Keratinocyte (primary cell): Measurements from ENCODE around the gene FHAD1. TPM values are rescaled to one million over a fixed set of nuclear protein-coding genes. Genes with fewer than 3 reads are reported as not detected.
"Not testable (repeated sequence)": the region's sequence is repeated elsewhere in the genome, so short reads cannot be mapped to it uniquely, and the experiment has no call there.

ENCODE experiments used
- DNase-seq: peaks from one replicate; pipeline ENCODE4 v3.0.0-alpha.2; 2011; ENCODE audit warnings: low read depth, missing footprints, low spot score
- FAIRE-seq: peaks from 2 replicates; lab custom pipeline; 2011; peaks lifted over from hg19 to GRCh38; lab: Jason Lieb, UNC
- H2AFZ ChIP-seq: 2 replicates; pipeline ENCODE4 v1.6.0; 2012; ENCODE audit warnings: low read length, control low read depth, inconsistent platforms; ENCODE audit not compliant: control insufficient read depth
- H3K27ac ChIP-seq: 2 replicates; pipeline ENCODE4 v1.5.1; 2011; ENCODE audit warnings: low read length; ENCODE audit not compliant: control insufficient read depth, insufficient read depth
- H3K27me3 ChIP-seq: 3 replicates; pipeline ENCODE4 v1.6.0; 2011; ENCODE audit warnings: low read length; ENCODE audit not compliant: control insufficient read depth, insufficient read depth; ENCODE audit errors: extremely low read depth
- H3K36me3 ChIP-seq, 2 experiments: 2 replicates in 1 of 2; 3 replicates in 1 of 2; pipeline ENCODE4 v1.5.1; 2011; ENCODE audit warnings: low read length in 2 of 2, mild to moderate bottlenecking in 1 of 2; ENCODE audit not compliant: control insufficient read depth in 2 of 2, insufficient read depth in 2 of 2; ENCODE audit errors: extremely low read depth in 1 of 2
- H3K4me1 ChIP-seq: 3 replicates; pipeline ENCODE4 v1.5.1; 2011; ENCODE audit warnings: low read length; ENCODE audit not compliant: control insufficient read depth, insufficient read depth; ENCODE audit errors: extremely low read depth
- H3K4me2 ChIP-seq: 3 replicates; pipeline ENCODE4 v1.6.0; 2011; ENCODE audit warnings: low read depth, low read length; ENCODE audit not compliant: control insufficient read depth, insufficient read depth; ENCODE audit errors: extremely low read depth
- H3K4me3 ChIP-seq, 3 experiments: fragments of 200-600 bp in 1 of 3; sonication (generic) in 1 of 3; 2 replicates in 2 of 3; 3 replicates in 1 of 3; pipeline ENCODE4 v1.5.1; 2011 to 2016; ENCODE audit warnings: low read length in 3 of 3, mild to moderate bottlenecking in 3 of 3, control low read depth in 2 of 3, inconsistent platforms in 1 of 3, low read depth in 1 of 3, mixed read lengths in 1 of 3, mixed run types in 1 of 3, moderate library complexity in 1 of 3; ENCODE audit not compliant: control insufficient read depth in 2 of 3, insufficient read depth in 2 of 3; ENCODE audit errors: extremely low read depth in 1 of 3
- H3K79me2 ChIP-seq: 2 replicates; pipeline ENCODE4 v1.6.0; 2012; ENCODE audit warnings: low read length; ENCODE audit not compliant: control insufficient read depth, insufficient read depth
- H3K9ac ChIP-seq: 3 replicates; pipeline ENCODE4 v1.6.0; 2011; ENCODE audit warnings: low read length; ENCODE audit not compliant: control insufficient read depth, insufficient read depth; ENCODE audit errors: extremely low read depth
- H3K9me1 ChIP-seq: 3 replicates; pipeline ENCODE4 v1.6.0; 2011; ENCODE audit warnings: low read length; ENCODE audit not compliant: control insufficient read depth, insufficient read depth; ENCODE audit errors: extremely low read depth
- H3K9me3 ChIP-seq: 2 replicates; pipeline ENCODE4 v1.5.1; 2012; ENCODE audit warnings: low read depth, low read length; ENCODE audit not compliant: control insufficient read depth
- H4K20me1 ChIP-seq: 3 replicates; pipeline ENCODE4 v1.6.0; 2011; ENCODE audit warnings: low read length; ENCODE audit not compliant: control insufficient read depth, insufficient read depth; ENCODE audit errors: extremely low read depth
- CTCF ChIP-seq, 3 experiments: IDR thresholded peaks in 1 of 3; conservative IDR thresholded peaks in 1 of 3; optimal IDR thresholded peaks in 1 of 3; 2 replicates in 2 of 3; 3 replicates in 1 of 3; pipeline versions ENCODE3 to v1.5.1; 2011; ENCODE audit warnings: low read length in 3 of 3, mild to moderate bottlenecking in 3 of 3, moderate library complexity in 2 of 3, control low read depth in 1 of 3, inconsistent platforms in 1 of 3; ENCODE audit not compliant: insufficient read depth in 2 of 3; ENCODE audit errors: extremely low read depth in 1 of 3
- EZH2 ChIP-seq: IDR thresholded peaks from one replicate; pipeline ENCODE4 v1.6.1; 2012; ENCODE audit warnings: inconsistent platforms, mild to moderate bottlenecking, low read length, moderate library complexity
- dilution Hi-C: fragments of 300-500 bp; cut with MboI; formaldehyde crosslinking; loops from one replicate; pipeline ENCODE4 v1.7.0; 2020; ENCODE audit warnings: low sequenced_read_pairs; ENCODE audit not compliant: extremely low pct_ligation_motif_present
- polyA plus RNA-seq, 5 experiments: library from polyadenylated mRNA; depleted of rRNA in 3 of 5; stranded (reverse) in 3 of 5; stranded (forward) in 1 of 5; unstranded in 1 of 5; fragments of >200 nt; gene quantifications; 1 replicate in 1 of 5; 2 replicates in 3 of 5; 3 replicates in 1 of 5; pipeline versions ENCODE4 v1.2.1 to v1.2.3, GENCODE V29; 2011 to 2012; ENCODE audit warnings: missing spikeins in 2 of 5, low read depth in 1 of 5, low replicate concordance in 1 of 5

FHAD1 gene
- polyA plus RNA-seq, 1 donor (not counting 4 experiments of a cell fraction or from before 2014, with no cell fraction given), result 0.09 TPM

GRCh38 chr1:15386164-15386749, 139.2 kb downstream of the FHAD1 start:
- Histone ChIP-seq H3K27me3 (peaks cover 26% of the 10 kb centered on the region), H3K9me3 (no peaks in the 10 kb centered on the region), H3K27ac (no peak overlapping the region), H3K9me1 (no peaks in the 10 kb centered on the region), H3K36me3 (no peaks in the 10 kb centered on the region), H3K79me2 (no peaks in the 10 kb centered on the region), H3K4me1 (no peaks in the 10 kb centered on the region), H3K9ac (no peak overlapping the region), H2AFZ (no peak overlapping the region), H4K20me1 (peaks cover 3% of the 10 kb centered on the region), H3K4me3 (no peak overlapping the region), H3K4me2 (no peak overlapping the region)
- TF ChIP-seq CTCF (optimal IDR thresholded peaks at IDR 0.05 in 1 of 3, IDR thresholded peaks at IDR 0.05 in 1 of 3, conservative IDR thresholded peaks at IDR 0.05 in 1 of 3; ENCODE audit: extremely low read depth in 1 of 3, insufficient read depth in 2 of 3, low read length in 3 of 3) (no peak), EZH2 (no peak)
- no peak for DNase-seq
- no peak for FAIRE-seq
- dilution Hi-C loops, result no loop called here

GRCh38 chr1:15388201-15388880, 141.3 kb downstream of the FHAD1 start:
- H3K9me1 ChIP-seq, result no peaks in the 10 kb centered on the region
- dilution Hi-C loops, result no loop called here
- no peaks in the 10 kb centered on the region for H3K79me2 ChIP-seq
- H3K9me3 ChIP-seq, result no peaks in the 10 kb centered on the region
- no peak overlapping the region for H2AFZ ChIP-seq
- no peak overlapping the region for H3K9ac ChIP-seq
- H4K20me1 ChIP-seq, result peaks cover 3% of the 10 kb centered on the region
- H3K27me3 ChIP-seq, result peaks cover 19% of the 10 kb centered on the region
- H3K27ac ChIP-seq, result no peak overlapping the region
- FAIRE-seq (no peak), DNase-seq (no peak)
- H3K36me3 ChIP-seq, result no peaks in the 10 kb centered on the region
- H3K4me1 ChIP-seq, result no peaks in the 10 kb centered on the region
- TF ChIP-seq EZH2, result no peak
- H3K4me3 ChIP-seq, result no peak overlapping the region
- no peak overlapping the region for H3K4me2 ChIP-seq

GRCh38 chr1:15389828-15390227, 142.8 kb downstream of the FHAD1 start:
- H3K9ac ChIP-seq, H3K4me1 ChIP-seq, H3K4me2 ChIP-seq, H3K9me1 ChIP-seq, dilution Hi-C loops, H3K9me3 ChIP-seq, H3K36me3 ChIP-seq, H3K27ac ChIP-seq, H3K79me2 ChIP-seq, H4K20me1 ChIP-seq, H3K4me3 ChIP-seq, H2AFZ ChIP-seq, DNase-seq, FAIRE-seq: not testable (repeated sequence)
- peaks cover 12% of the 10 kb centered on the region for H3K27me3 ChIP-seq
